ENCODE measurements around the gene ABCB7. TPM values are rescaled to one million over a fixed set of nuclear protein-coding genes. Genes with fewer than 3 reads are reported as not detected.
"Not testable (repeated sequence)": the region's sequence is repeated elsewhere in the genome, so short reads cannot be mapped to it uniquely, and the experiment has no call there.

Gene ABCB7
- total and polyA plus RNA-seq, 4 donors: 8.8 to 23.4 (median 18.6) TPM

- H3K4me3 ChIP-seq (ENCODE audit: low read length in 2 of 2): no peak overlapping the region
- no peak overlapping the region for H3K27ac ChIP-seq (ENCODE audit: low read depth in 1 of 2, low read length in 2 of 2)
- DNase-seq (no peak), ATAC-seq (ENCODE audit: low FRiP score) (no peak)
- 70 to 82% methylated on average over 3 of the region's 3 CpGs for WGBS, 2 donors
- H3K27me3 ChIP-seq (ENCODE audit: control insufficient read depth in 1 of 2, insufficient read depth in 2 of 2, low read length in 1 of 2): no peaks in the 10 kb centered on the region
- H3K36me3 ChIP-seq (ENCODE audit: control insufficient read depth in 1 of 2, insufficient read depth in 2 of 2, low read length in 1 of 2): no peaks in the 10 kb centered on the region
- H3K9me3 ChIP-seq (ENCODE audit: control insufficient read depth, low read length): no peaks in the 10 kb centered on the region
- no peaks in the 10 kb centered on the region for H3K4me1 ChIP-seq (ENCODE audit: control insufficient read depth in 1 of 2, insufficient read depth in 2 of 2, low read length in 2 of 2)
- intact Hi-C loops (cut with DNase I): no loop called here
Measured at GRCh38 chrX:75071334-75071733, 84.7 kb downstream of the ABCB7 start.

- no peaks in the 10 kb centered on the region for H3K4me1 ChIP-seq (ENCODE audit: control insufficient read depth in 1 of 2, insufficient read depth in 2 of 2, low read length in 2 of 2)
- H3K27me3 ChIP-seq (ENCODE audit: control insufficient read depth in 1 of 2, insufficient read depth in 2 of 2, low read length in 1 of 2): no peaks in the 10 kb centered on the region
- H3K4me3 ChIP-seq (ENCODE audit: low read length in 2 of 2): no peak overlapping the region
- intact Hi-C loops (cut with DNase I): no loop called here
- DNase-seq (no peak), ATAC-seq (ENCODE audit: low FRiP score) (no peak)
- H3K27ac ChIP-seq (ENCODE audit: low read depth in 1 of 2, low read length in 2 of 2): no peak overlapping the region
- 93 to 97% methylated on average over 2 of the region's 2 CpGs for WGBS, 2 donors
- no peaks in the 10 kb centered on the region for H3K36me3 ChIP-seq (ENCODE audit: control insufficient read depth in 1 of 2, insufficient read depth in 2 of 2, low read length in 1 of 2)
- no peaks in the 10 kb centered on the region for H3K9me3 ChIP-seq (ENCODE audit: control insufficient read depth, low read length)
Measured at GRCh38 chrX:75067931-75068330, 88.2 kb downstream of the ABCB7 start.

DNA sequence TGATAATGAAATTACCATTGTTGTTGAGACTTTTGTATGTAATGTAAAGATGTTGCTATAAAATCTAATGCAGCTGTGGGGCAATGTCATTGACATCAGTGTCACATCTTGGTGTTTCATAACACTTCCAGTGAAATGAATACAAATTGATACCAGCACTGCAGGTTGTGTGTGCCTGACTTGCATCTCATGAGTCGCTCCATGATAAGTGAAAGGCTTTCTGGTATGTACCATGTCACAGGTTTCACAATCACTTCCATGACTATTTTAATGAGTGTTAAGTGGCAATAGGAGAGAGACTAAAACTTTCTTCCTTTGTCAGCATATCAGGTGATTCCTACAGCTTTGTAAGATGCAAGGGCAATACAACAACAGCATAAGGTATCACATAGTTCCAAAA, 94.4 kb downstream of the ABCB7 start:
- ATAC-seq (ENCODE audit: low FRiP score): no peak
- intact Hi-C loops (cut with DNase I): no loop called here
- no peak for DNase-seq
- no peaks in the 10 kb centered on the region for H3K27me3 ChIP-seq (ENCODE audit: control insufficient read depth in 1 of 2, insufficient read depth in 2 of 2, low read length in 1 of 2)
- no peak overlapping the region for H3K4me3 ChIP-seq (ENCODE audit: low read length in 2 of 2)
- no peak overlapping the region for H3K27ac ChIP-seq (ENCODE audit: low read depth in 1 of 2, low read length in 2 of 2)
- H3K36me3 ChIP-seq (ENCODE audit: control insufficient read depth in 1 of 2, insufficient read depth in 2 of 2, low read length in 1 of 2): no peaks in the 10 kb centered on the region
- WGBS, 2 donors: 82 to 96% methylated on average over 1 of the region's 1 CpG
- no peaks in the 10 kb centered on the region for H3K4me1 ChIP-seq (ENCODE audit: control insufficient read depth in 1 of 2, insufficient read depth in 2 of 2, low read length in 2 of 2)
- no peaks in the 10 kb centered on the region for H3K9me3 ChIP-seq (ENCODE audit: control insufficient read depth, low read length)

DNA sequence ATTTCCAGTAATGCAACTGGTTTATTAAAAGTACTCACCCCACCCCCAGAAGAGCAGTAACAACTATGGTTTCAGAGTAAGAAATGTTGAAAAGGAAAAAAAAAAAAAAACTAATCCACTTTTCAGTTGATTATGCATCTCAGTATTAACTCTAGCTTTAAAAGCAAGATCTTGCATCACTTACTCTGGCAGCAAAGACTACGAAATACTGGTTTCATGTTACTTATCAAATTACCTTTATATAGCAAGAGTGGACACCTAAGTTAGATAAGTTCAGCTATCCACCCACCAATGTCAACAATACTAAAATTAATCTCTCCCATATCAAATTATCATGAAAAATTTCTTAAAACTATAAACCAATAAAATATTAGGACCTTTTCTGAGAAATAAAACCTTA, 105.0 kb downstream of the ABCB7 start:
- Histone ChIP-seq H3K36me3 (ENCODE audit: control insufficient read depth in 1 of 2, insufficient read depth in 2 of 2, low read length in 1 of 2) (no peaks in the 10 kb centered on the region), H3K9me3 (ENCODE audit: control insufficient read depth, low read length) (peaks cover 2% of the 10 kb centered on the region), H3K4me1 (ENCODE audit: control insufficient read depth in 1 of 2, insufficient read depth in 2 of 2, low read length in 2 of 2) (no peaks in the 10 kb centered on the region), H3K27me3 (ENCODE audit: control insufficient read depth in 1 of 2, insufficient read depth in 2 of 2, low read length in 1 of 2) (no peaks in the 10 kb centered on the region), H3K4me3 (ENCODE audit: low read length in 2 of 2) (no peak overlapping the region), H3K27ac (ENCODE audit: low read depth in 1 of 2, low read length in 2 of 2) (no peak overlapping the region)
- WGBS, 2 donors: 71 to 97% methylated on average over 1 of the region's 1 CpG
- intact Hi-C loops (cut with DNase I): no loop called here
- no peak for DNase-seq
- no peak for ATAC-seq (ENCODE audit: low FRiP score)

- no peak for DNase-seq
- H3K4me3 ChIP-seq (ENCODE audit: low read length in 2 of 2): no peak overlapping the region
- H3K4me1 ChIP-seq (ENCODE audit: control insufficient read depth in 1 of 2, insufficient read depth in 2 of 2, low read length in 2 of 2): no peaks in the 10 kb centered on the region
- peaks cover 3% of the 10 kb centered on the region for H3K9me3 ChIP-seq (ENCODE audit: control insufficient read depth, low read length)
- no peaks in the 10 kb centered on the region for H3K36me3 ChIP-seq (ENCODE audit: control insufficient read depth in 1 of 2, insufficient read depth in 2 of 2, low read length in 1 of 2)
- intact Hi-C loops (cut with DNase I): no loop called here
- H3K27me3 ChIP-seq (ENCODE audit: control insufficient read depth in 1 of 2, insufficient read depth in 2 of 2, low read length in 1 of 2): no peaks in the 10 kb centered on the region
- H3K27ac ChIP-seq (ENCODE audit: low read depth in 1 of 2, low read length in 2 of 2): no peak overlapping the region
- no peak for ATAC-seq (ENCODE audit: low FRiP score)
Measured at GRCh38 chrX:75045369-75045768, 110.7 kb downstream of the ABCB7 start.

- H3K9me3 ChIP-seq (ENCODE audit: control insufficient read depth, low read length); H3K27me3 ChIP-seq (ENCODE audit: control insufficient read depth in 1 of 2, insufficient read depth in 2 of 2, low read length in 1 of 2); H3K4me3 ChIP-seq (ENCODE audit: low read length in 2 of 2); DNase-seq; ATAC-seq (ENCODE audit: low FRiP score); H3K36me3 ChIP-seq (ENCODE audit: control insufficient read depth in 1 of 2, insufficient read depth in 2 of 2, low read length in 1 of 2); H3K27ac ChIP-seq (ENCODE audit: low read depth in 1 of 2, low read length in 2 of 2); intact Hi-C loops (cut with DNase I); H3K4me1 ChIP-seq (ENCODE audit: control insufficient read depth in 1 of 2, insufficient read depth in 2 of 2, low read length in 2 of 2): not testable (repeated sequence)
- 86 to 94% methylated on average over 2 to 3 of the region's 4 CpGs for WGBS, 2 donors
Measured at GRCh38 chrX:75044142-75044541, 111.9 kb downstream of the ABCB7 start.

- Histone ChIP-seq H3K4me3 (ENCODE audit: low read length in 2 of 2) (no peak overlapping the region), H3K9me3 (ENCODE audit: control insufficient read depth, low read length) (peaks cover 8% of the 10 kb centered on the region), H3K27ac (ENCODE audit: low read depth in 1 of 2, low read length in 2 of 2) (no peak overlapping the region), H3K36me3 (ENCODE audit: control insufficient read depth in 1 of 2, insufficient read depth in 2 of 2, low read length in 1 of 2) (no peaks in the 10 kb centered on the region), H3K27me3 (ENCODE audit: control insufficient read depth in 1 of 2, insufficient read depth in 2 of 2, low read length in 1 of 2) (no peaks in the 10 kb centered on the region), H3K4me1 (ENCODE audit: control insufficient read depth in 1 of 2, insufficient read depth in 2 of 2, low read length in 2 of 2) (no peaks in the 10 kb centered on the region)
- intact Hi-C loops (cut with DNase I): no loop called here
- whole genome bisulfite sequencing, 2 donors: 7 to 50% methylated on average over 1 of the region's 1 CpG
- no peak for ATAC-seq (ENCODE audit: low FRiP score)
- no peak for DNase-seq
Measured at GRCh38 chrX:75038925-75039324, 117.2 kb downstream of the ABCB7 start.

Other genes starting within 250 kb of the ABCB7 start
- 1 to 10 TPM; 3.2 to 4.1 TPM for gene NEXMIF, start 230.8 kb downstream of the ABCB7 start, total RNA-seq
- under 1 TPM in 1 of 2 donors, not detected in 1; 0.05 TPM for gene NEXMIF, start 230.8 kb downstream of the ABCB7 start, polyA plus RNA-seq
- gene UPRT, start 117.8 kb upstream of the ABCB7 start, total RNA-seq: 10 to 100 TPM; 11.6 to 17.3 TPM
- gene UPRT, start 117.8 kb upstream of the ABCB7 start, polyA plus RNA-seq: 10 to 100 TPM; 11.1 to 13.0 TPM

All from aorta (tissue), 5 donors.